SK-N-SH (cell line): ENCODE data around the gene ATRN. TPM values are rescaled to one million over a fixed set of nuclear protein-coding genes. Genes with fewer than 3 reads are reported as not detected.

Experiments used
- CTCF ChIA-PET: fragments of 300-600, 350-600 bp; formaldehyde crosslinking; extraction: SDS; loops from one replicate; lab custom pipeline; 2021; lab: Yijun Ruan, JAX
- POLR2A ChIA-PET: fragments of 350-600 bp; sonication (Branson Sonifier 250); formaldehyde crosslinking; extraction: SDS; loops from one replicate; lab custom pipeline; 2020; ENCODE audit warnings: antibody characterized with exemption, inconsistent platforms; lab: Yijun Ruan, JAX
- DNase-seq: peaks from one replicate; pipeline ENCODE4 v3.0.0; 2012
- H2AFZ ChIP-seq: fragments of 200-600 bp; sonication (generic); 2 replicates; pipeline ENCODE4 v1.8.1; 2016; ENCODE audit warnings: antibody characterized with exemption, mild to moderate bottlenecking, low read depth
- H3F3A ChIP-seq: fragments of 200-600 bp; sonication (generic); replicated peaks from 2 replicates; pipeline ENCODE3; 2016; ENCODE audit warnings: antibody characterized with exemption, mild to moderate bottlenecking; ENCODE audit not compliant: insufficient read depth
- H3K27ac ChIP-seq, 2 experiments: fragments of 200-500 bp in 1 of 2; fragments of 200-600 bp in 1 of 2; sonication (Bioruptor generic) in 1 of 2; sonication (generic), shearing (Covaris generic) in 1 of 2; 2 replicates each; pipeline versions ENCODE4 v1.5.1 to v1.6.1; 2014 to 2016; ENCODE audit warnings: low read depth in 2 of 2, inconsistent platforms in 1 of 2, low read length in 1 of 2, mild to moderate bottlenecking in 1 of 2, mixed read lengths in 1 of 2
- H3K27me3 ChIP-seq: fragments of 200-600 bp; sonication (generic), shearing (Covaris generic); 2 replicates; pipeline ENCODE4 v1.6.1; 2016; ENCODE audit warnings: mixed run types; ENCODE audit not compliant: insufficient read depth
- H3K36me3 ChIP-seq, 2 experiments: fragments of 200-500 bp in 1 of 2; fragments of 200-600 bp in 1 of 2; sonication (Bioruptor generic) in 1 of 2; sonication (generic) in 1 of 2; replicated peaks in 1 of 2; 2 replicates each; pipeline versions ENCODE3 to v1.5.1; 2014 to 2016; ENCODE audit warnings: low read length in 1 of 2, mild to moderate bottlenecking in 1 of 2; ENCODE audit not compliant: insufficient read depth in 2 of 2, control insufficient read depth in 1 of 2
- H3K4me1 ChIP-seq, 2 experiments: fragments of 200-500 bp in 1 of 2; fragments of 200-600 bp in 1 of 2; sonication (Bioruptor generic) in 1 of 2; sonication (generic), shearing (Covaris generic) in 1 of 2; 2 replicates each; pipeline versions ENCODE4 v1.5.1 to v1.6.1; 2014 to 2016; ENCODE audit warnings: low read depth in 1 of 2, low read length in 1 of 2, mixed run types in 1 of 2; ENCODE audit not compliant: insufficient read depth in 2 of 2, control insufficient read depth in 1 of 2
- H3K4me2 ChIP-seq: fragments of 200-600 bp; sonication (generic), shearing (Covaris generic); 2 replicates; pipeline ENCODE4 v1.6.1; 2017; ENCODE audit warnings: mixed run types
- H3K4me3 ChIP-seq, 2 experiments: fragments of 200-500 bp in 1 of 2; fragments of 200-600 bp in 1 of 2; sonication (Bioruptor generic) in 1 of 2; sonication (generic), shearing (Covaris generic) in 1 of 2; 2 replicates each; pipeline versions ENCODE4 v1.5.1 to v1.8.1; 2014 to 2016; ENCODE audit warnings: low read depth in 2 of 2, inconsistent platforms in 1 of 2, low read length in 1 of 2, mild to moderate bottlenecking in 1 of 2, mixed read lengths in 1 of 2, moderate library complexity in 1 of 2
- H3K79me2 ChIP-seq: fragments of 200-600 bp; sonication (generic); 2 replicates; pipeline ENCODE4 v1.8.1; 2017; ENCODE audit warnings: mild to moderate bottlenecking; ENCODE audit not compliant: insufficient read depth
- H3K9ac ChIP-seq: fragments of 200-600 bp; sonication (generic); 2 replicates; pipeline ENCODE4 v1.6.1; 2017; ENCODE audit warnings: mixed run types
- H3K9me2 ChIP-seq: fragments of 200-600 bp; sonication (generic); 2 replicates; pipeline ENCODE4 v1.6.1; 2017; ENCODE audit warnings: mixed run types
- H3K9me3 ChIP-seq: fragments of 200-600 bp; sonication (generic); 2 replicates; pipeline ENCODE4 v1.6.1; 2017; ENCODE audit warnings: mixed run types, mild to moderate bottlenecking, moderate library complexity
- H4K20me1 ChIP-seq: fragments of 200-600 bp; sonication (generic); 2 replicates; pipeline ENCODE4 v1.6.1; 2017; ENCODE audit warnings: mild to moderate bottlenecking, mixed run types; ENCODE audit not compliant: insufficient read depth
- EP300 ChIP-seq, 2 experiments: IDR thresholded peaks; 2 replicates each; pipeline versions ENCODE4 v1.4.0 to v1.6.1; 2012; ENCODE audit warnings: borderline replicate concordance in 1 of 2, low read depth in 1 of 2, low read length in 1 of 2
- FOSL2 ChIP-seq: IDR thresholded peaks from 2 replicates; pipeline ENCODE4 v1.4.0; 2012; ENCODE audit warnings: low read depth, mild to moderate bottlenecking, moderate library complexity, borderline replicate concordance
- FOXJ3 ChIP-seq: sonication (generic); formaldehyde crosslinking; IDR thresholded peaks from 2 replicates; pipeline ENCODE4 v1.5.1; 2020; ENCODE audit warnings: mild to moderate bottlenecking, missing genetic modification reagents
- GATA2 ChIP-seq: sonication (generic); formaldehyde crosslinking; IDR thresholded peaks from 2 replicates; pipeline ENCODE4 v1.5.0; 2020; ENCODE audit warnings: mild to moderate bottlenecking, missing genetic modification reagents
- MEF2A ChIP-seq: IDR thresholded peaks from 2 replicates; pipeline ENCODE4 v1.4.0; 2012; ENCODE audit warnings: low read depth, borderline replicate concordance
- MXI1 ChIP-seq: IDR thresholded peaks from 2 replicates; pipeline ENCODE4 v1.6.1; 2012; ENCODE audit warnings: mild to moderate bottlenecking, low read depth, low read length, improper control_type of control experiment
- NFIC ChIP-seq: IDR thresholded peaks from 2 replicates; pipeline ENCODE4 v1.4.0; 2012; ENCODE audit warnings: borderline replicate concordance
- NRF1 ChIP-seq: IDR thresholded peaks from 2 replicates; pipeline ENCODE4 v1.6.1; 2012; ENCODE audit warnings: low read depth, mild to moderate bottlenecking, low read length
- RAD21 ChIP-seq: IDR thresholded peaks from 2 replicates; pipeline ENCODE4 v1.6.1; 2012; ENCODE audit warnings: mild to moderate bottlenecking, low read length
- RFX5 ChIP-seq: IDR thresholded peaks from 2 replicates; pipeline ENCODE4 v1.6.1; 2012; ENCODE audit warnings: mild to moderate bottlenecking, improper control_type of control experiment, low read length
- SIN3A ChIP-seq: IDR thresholded peaks from 2 replicates; pipeline ENCODE4 v1.6.1; 2012; ENCODE audit warnings: low read depth, mild to moderate bottlenecking, low read length, moderate library complexity, borderline replicate concordance
- TCF12 ChIP-seq: IDR thresholded peaks from 2 replicates; pipeline ENCODE4 v1.4.0; 2012
- ZBTB33 ChIP-seq: IDR thresholded peaks from 2 replicates; pipeline ENCODE4 v1.4.0; 2012; ENCODE audit warnings: low read depth, borderline replicate concordance
- WGBS: methylation state at CpG from one replicate; pipeline ENCODE4 v1.1.6; 2017; ENCODE audit warnings: low lambda C conversion rate; 5-methylcytosine and 5-hydroxymethylcytosine counted together
- polyA plus RNA-seq, 3 experiments: library from polyadenylated mRNA; depleted of rRNA; stranded (reverse); fragments of >200 nt; gene quantifications; 2 replicates each; pipeline ENCODE4 v1.2.3, GENCODE V29; 2012
- TF ChIP-seq, protein P1 (sequence below): fragments of 150-350 bp; IDR thresholded peaks from 2 replicates; pipeline ENCODE4 v1.6.1; 2016; ENCODE audit warnings: mild to moderate bottlenecking, low read depth, low read length
- TF ChIP-seq, protein P2 (sequence below): fragments of 150-350 bp; IDR thresholded peaks from 2 replicates; pipeline ENCODE4 v1.6.1; 2017; ENCODE audit warnings: antibody characterized with exemption, low read length, low read depth, borderline replicate concordance
- TF ChIP-seq, protein P3 (sequence below): IDR thresholded peaks from 2 replicates; pipeline ENCODE4 v1.4.0; 2012; ENCODE audit warnings: low read depth

Gene ATRN
- polyA plus RNA-seq, 1 of the 3 experiments (the other 2 are of a cell fraction) = 33.8 TPM

- H3F3A ChIP-seq = no peaks in the 10 kb centered on the region
These were observed 601 bp upstream of the ATRN start for GRCh38 chr20:3470208-3470626.

More at GRCh38 chr20:3470208-3470626, 601 bp upstream of the ATRN start:
- Histone ChIP-seq H3K27me3 (peaks cover 11% of the 10 kb centered on the region; the same call in 1 of the 2 replicates), H2AFZ (peak overlapping the region; percentile 99), H4K20me1 (peaks cover 16% of the 10 kb centered on the region), H3K9me2 (no peaks in the 10 kb centered on the region), H3K27ac (peak overlapping the region; percentile 68 to 86), H3K4me3 (peak overlapping the region; percentile 94 to 96), H3K4me1 (peaks cover 15 to 17% of the 10 kb centered on the region in 2 experiments; a peak in 3 of 4 replicates), H3K36me3 (no peaks in the 10 kb centered on the region), H3K79me2 (peaks cover 42% of the 10 kb centered on the region), H3K9me3 (no peaks in the 10 kb centered on the region), H3K9ac (peak overlapping the region; percentile 91), H3K4me2 (peak overlapping the region; percentile 97)
- TF ChIP-seq ZBTB33 = no peak
- TF ChIP-seq, protein P1, sequence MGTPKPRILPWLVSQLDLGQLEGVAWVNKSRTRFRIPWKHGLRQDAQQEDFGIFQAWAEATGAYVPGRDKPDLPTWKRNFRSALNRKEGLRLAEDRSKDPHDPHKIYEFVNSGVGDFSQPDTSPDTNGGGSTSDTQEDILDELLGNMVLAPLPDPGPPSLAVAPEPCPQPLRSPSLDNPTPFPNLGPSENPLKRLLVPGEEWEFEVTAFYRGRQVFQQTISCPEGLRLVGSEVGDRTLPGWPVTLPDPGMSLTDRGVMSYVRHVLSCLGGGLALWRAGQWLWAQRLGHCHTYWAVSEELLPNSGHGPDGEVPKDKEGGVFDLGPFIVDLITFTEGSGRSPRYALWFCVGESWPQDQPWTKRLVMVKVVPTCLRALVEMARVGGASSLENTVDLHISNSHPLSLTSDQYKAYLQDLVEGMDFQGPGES = no peak
- no peak for TF ChIP-seq EP300 (IDR thresholded peaks at IDR 0.05; ENCODE audit: borderline replicate concordance in 1 of 2, low read depth in 1 of 2, low read length in 1 of 2)
- TF ChIP-seq, protein P2, sequence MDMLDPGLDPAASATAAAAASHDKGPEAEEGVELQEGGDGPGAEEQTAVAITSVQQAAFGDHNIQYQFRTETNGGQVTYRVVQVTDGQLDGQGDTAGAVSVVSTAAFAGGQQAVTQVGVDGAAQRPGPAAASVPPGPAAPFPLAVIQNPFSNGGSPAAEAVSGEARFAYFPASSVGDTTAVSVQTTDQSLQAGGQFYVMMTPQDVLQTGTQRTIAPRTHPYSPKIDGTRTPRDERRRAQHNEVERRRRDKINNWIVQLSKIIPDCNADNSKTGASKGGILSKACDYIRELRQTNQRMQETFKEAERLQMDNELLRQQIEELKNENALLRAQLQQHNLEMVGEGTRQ = no peak
- TF ChIP-seq FOXJ3 (CRISPR knock-in tag) = no peak
- TF ChIP-seq FOSL2 = no peak
- TF ChIP-seq, protein P3, sequence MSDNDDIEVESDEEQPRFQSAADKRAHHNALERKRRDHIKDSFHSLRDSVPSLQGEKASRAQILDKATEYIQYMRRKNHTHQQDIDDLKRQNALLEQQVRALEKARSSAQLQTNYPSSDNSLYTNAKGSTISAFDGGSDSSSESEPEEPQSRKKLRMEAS = no peak
- no peak for TF ChIP-seq MXI1
- TF ChIP-seq GATA2 (CRISPR knock-in tag) = no peak
- TF ChIP-seq RFX5 = no peak
- TF ChIP-seq SIN3A = no peak
- TF ChIP-seq MEF2A = no peak
- TF ChIP-seq NRF1 = no peak
- TF ChIP-seq NFIC = no peak
- TF ChIP-seq RAD21 = no peak
- TF ChIP-seq TCF12 = no peak
- ChIA-PET CTCF (interaction anchor here (0.7 to 0.8 kb wide), 2 partner anchors 15 to 93 kb away, joined by 3 to 5 read pairs; no protein-coding TSS in a partner anchor), POLR2A (interaction anchor here (1.0 kb wide), 3 partner anchors 8 to 64 kb away, joined by 3 read pairs; no protein-coding TSS in a partner anchor)
- DNase-seq = no peak
- 57% methylated on average over 12 of the region's 13 CpGs for WGBS
